ENCODE measurements around the gene CLVS2. TPM values are rescaled to one million over a fixed set of nuclear protein-coding genes. Genes with fewer than 3 reads are reported as not detected.

The CLVS2 gene
- total RNA-seq, 1 experiment from 2014 or later, result not detected

- BruUV-seq (replicated peaks), result no TSS peak
- no peak for DNase-seq
- Mint-ChIP-seq H3K4me3 (ENCODE audit: low read depth, unreplicated experiment) (no peak overlapping the region), H3K4me1 (ENCODE audit: low read depth, unreplicated experiment) (peaks cover 16% of the 10 kb centered on the region), H3K27ac (ENCODE audit: unreplicated experiment) (no peak overlapping the region), H3K27me3 (ENCODE audit: unreplicated experiment) (no peaks in the 10 kb centered on the region), H3K36me3 (ENCODE audit: insufficient read depth, unreplicated experiment) (no peaks in the 10 kb centered on the region), H3K9me3 (ENCODE audit: low read depth, unreplicated experiment) (no peaks in the 10 kb centered on the region)
- no peak for TF ChIP-seq CTCF (IDR thresholded peaks at IDR 0.05; ENCODE audit: unreplicated experiment)
- intact Hi-C loops (cut with micrococcal nuclease; ENCODE audit: unreplicated experiment), result loop anchor here (5.0 kb wide), 1 partner anchor 108 kb away; no protein-coding TSS in a partner anchor
- CTCF ChIA-PET, result no interaction called here
Measured at GRCh38 chr6:123055256-123055655, 59.2 kb downstream of the CLVS2 start.

GRCh38 chr6:123062670-123063069, 66.6 kb downstream of the CLVS2 start:
- Mint-ChIP-seq H3K36me3 (ENCODE audit: insufficient read depth, unreplicated experiment) (no peaks in the 10 kb centered on the region), H3K9me3 (ENCODE audit: low read depth, unreplicated experiment) (no peaks in the 10 kb centered on the region), H3K27ac (ENCODE audit: unreplicated experiment) (no peak overlapping the region), H3K4me1 (ENCODE audit: low read depth, unreplicated experiment) (peaks cover 10% of the 10 kb centered on the region), H3K27me3 (ENCODE audit: unreplicated experiment) (no peaks in the 10 kb centered on the region), H3K4me3 (ENCODE audit: low read depth, unreplicated experiment) (no peak overlapping the region)
- no peak for TF ChIP-seq CTCF (IDR thresholded peaks at IDR 0.05; ENCODE audit: unreplicated experiment)
- no TSS peak for BruUV-seq (replicated peaks)
- CTCF ChIA-PET, result no interaction called here
- intact Hi-C loops (cut with micrococcal nuclease; ENCODE audit: unreplicated experiment), result no loop called here
- no peak for DNase-seq

- no peak for TF ChIP-seq CTCF (IDR thresholded peaks at IDR 0.05; ENCODE audit: unreplicated experiment)
- Mint-ChIP-seq H3K27me3 (ENCODE audit: unreplicated experiment) (no peaks in the 10 kb centered on the region), H3K4me1 (ENCODE audit: low read depth, unreplicated experiment) (peaks cover 4% of the 10 kb centered on the region), H3K4me3 (ENCODE audit: low read depth, unreplicated experiment) (no peak overlapping the region), H3K36me3 (ENCODE audit: insufficient read depth, unreplicated experiment) (no peaks in the 10 kb centered on the region), H3K27ac (ENCODE audit: unreplicated experiment) (no peak overlapping the region), H3K9me3 (ENCODE audit: low read depth, unreplicated experiment) (no peaks in the 10 kb centered on the region)
- DNase-seq, result no peak
- intact Hi-C loops (cut with micrococcal nuclease; ENCODE audit: unreplicated experiment), result no loop called here
- CTCF ChIA-PET, result no interaction called here
- BruUV-seq (replicated peaks), result no TSS peak
Measured at GRCh38 chr6:123064038-123064437, 68.0 kb downstream of the CLVS2 start.

- no peak overlapping the region for H3K4me3 Mint-ChIP-seq (ENCODE audit: low read depth, unreplicated experiment)
- no peaks in the 10 kb centered on the region for H3K36me3 Mint-ChIP-seq (ENCODE audit: insufficient read depth, unreplicated experiment)
- BruUV-seq (replicated peaks), result no TSS peak
- no peak for DNase-seq
- no peaks in the 10 kb centered on the region for H3K27me3 Mint-ChIP-seq (ENCODE audit: unreplicated experiment)
- intact Hi-C loops (cut with micrococcal nuclease; ENCODE audit: unreplicated experiment), result no loop called here
- CTCF ChIA-PET, result no interaction called here
- no peak overlapping the region for H3K27ac Mint-ChIP-seq (ENCODE audit: unreplicated experiment)
- TF ChIP-seq CTCF (IDR thresholded peaks at IDR 0.05; ENCODE audit: unreplicated experiment), result no peak
- H3K4me1 Mint-ChIP-seq (ENCODE audit: low read depth, unreplicated experiment), result no peaks in the 10 kb centered on the region
- no peaks in the 10 kb centered on the region for H3K9me3 Mint-ChIP-seq (ENCODE audit: low read depth, unreplicated experiment)
Measured at GRCh38 chr6:123074616-123075015, 78.6 kb downstream of the CLVS2 start.
